IMR-90 (cell line): ENCODE results near the gene PIPOX. TPM values are rescaled to one million over a fixed set of nuclear protein-coding genes. Genes with fewer than 3 reads are reported as not detected.

Experiments
- ATAC-seq: fragments of 200-7000 bp; cut with Tn5 transposase; 2 replicates; pipeline ENCODE4 v1.9.1; 2020; ENCODE audit warnings: low read depth, mild to moderate bottlenecking, moderate library complexity
- BruUV-seq: library from RNA; stranded (reverse); fragments of 400-500 nt; replicated peaks from 2 replicates; lab custom pipeline; 2021; lab: Mats Ljungman, UMichigan
- CTCF ChIA-PET: fragments of 300-600 bp; formaldehyde crosslinking; extraction: SDS; loops from one replicate; lab custom pipeline; 2021; ENCODE audit warnings: antibody characterized with exemption; lab: Yijun Ruan, JAX
- POLR2A ChIA-PET: fragments of 300-600 bp; sonication (Branson Sonifier 250); formaldehyde crosslinking; loops from one replicate; lab custom pipeline; 2022; ENCODE audit warnings: antibody characterized with exemption; ENCODE audit not compliant: unreplicated experiment; lab: Charles Lee
- DNase-seq: peaks from one replicate; pipeline ENCODE4 v3.0.0; 2013
- H2AFZ ChIP-seq: replicated peaks from 2 replicates; pipeline ENCODE3; 2013; ENCODE audit warnings: low read length, mild to moderate bottlenecking; ENCODE audit not compliant: poor library complexity
- H2AK5ac ChIP-seq: 2 replicates; pipeline ENCODE4 v1.6.1; 2013; ENCODE audit warnings: low read depth, low read length, inconsistent platforms
- H2AK9ac ChIP-seq: replicated peaks from 2 replicates; pipeline ENCODE3; 2013; ENCODE audit warnings: mild to moderate bottlenecking, low read depth, low read length, moderate library complexity; ENCODE audit not compliant: poor library complexity
- H2BK120ac ChIP-seq: 2 replicates; pipeline ENCODE4 v1.6.1; 2013; ENCODE audit warnings: low read depth, low read length, inconsistent platforms
- H2BK15ac ChIP-seq: 3 replicates; pipeline ENCODE4 v1.6.1; 2013; ENCODE audit warnings: low read depth, low read length, inconsistent platforms
- H2BK20ac ChIP-seq: 2 replicates; pipeline ENCODE4 v1.6.1; 2013; ENCODE audit warnings: low read depth, mild to moderate bottlenecking, inconsistent platforms, low read length, moderate library complexity
- H2BK5ac ChIP-seq: 2 replicates; pipeline ENCODE4 v1.6.1; 2013; ENCODE audit warnings: mild to moderate bottlenecking, low read depth, low read length, inconsistent platforms; ENCODE audit not compliant: poor library complexity, severe bottlenecking
- H3K14ac ChIP-seq: replicated peaks from 2 replicates; pipeline ENCODE4 v1.6.1; 2013; ENCODE audit warnings: low read depth, low read length, inconsistent platforms
- H3K18ac ChIP-seq: 2 replicates; pipeline ENCODE4 v1.6.1; 2013; ENCODE audit warnings: low read depth, low read length, control low read depth
- H3K23ac ChIP-seq: 2 replicates; pipeline ENCODE4 v1.6.1; 2013; ENCODE audit warnings: low read depth, low read length, inconsistent platforms
- H3K27ac ChIP-seq: 2 replicates; pipeline ENCODE4 v1.5.1; 2013; ENCODE audit warnings: mild to moderate bottlenecking, control low read depth, low read length; ENCODE audit not compliant: insufficient read depth
- H3K27me3 ChIP-seq: 2 replicates; pipeline ENCODE4 v1.6.1; 2013; ENCODE audit warnings: low read length; ENCODE audit not compliant: control insufficient read depth, insufficient read depth
- H3K36me3 ChIP-seq: 2 replicates; pipeline ENCODE4 v1.6.1; 2013; ENCODE audit warnings: low read length, mixed read lengths; ENCODE audit not compliant: control insufficient read depth, insufficient read depth
- H3K4ac ChIP-seq: 2 replicates; pipeline ENCODE4 v1.6.1; 2013; ENCODE audit warnings: low read depth, low read length, inconsistent platforms
- H3K4me1 ChIP-seq: 2 replicates; pipeline ENCODE4 v1.6.1; 2013; ENCODE audit warnings: low read length, mixed read lengths; ENCODE audit not compliant: control insufficient read depth, insufficient read depth
- H3K4me2 ChIP-seq: 2 replicates; pipeline ENCODE4 v1.6.1; 2013; ENCODE audit warnings: low read depth, mild to moderate bottlenecking, control low read depth, low read length, moderate library complexity
- H3K4me3 ChIP-seq: 2 replicates; pipeline ENCODE4 v1.5.1; 2013; ENCODE audit warnings: low read depth, mild to moderate bottlenecking, control low read depth, low read length, moderate library complexity; ENCODE audit not compliant: insufficient read depth
- H3K56ac ChIP-seq: 2 replicates; pipeline ENCODE4 v1.6.1; 2013; ENCODE audit warnings: low read length, inconsistent platforms; ENCODE audit not compliant: insufficient read depth; ENCODE audit errors: extremely low read depth
- H3K79me1 ChIP-seq, 2 experiments: 2 replicates each; pipeline ENCODE4 v1.6.1; 2013; ENCODE audit warnings: low read length in 2 of 2, inconsistent platforms in 1 of 2, low read depth in 1 of 2
- H3K9ac ChIP-seq: 2 replicates; pipeline ENCODE4 v1.6.1; 2013; ENCODE audit warnings: low read depth, low read length, control low read depth
- H3K9me1 ChIP-seq: 2 replicates; pipeline ENCODE4 v1.6.1; 2013; ENCODE audit warnings: low read length, inconsistent platforms; ENCODE audit not compliant: insufficient read depth
- H3K9me3 ChIP-seq: 2 replicates; pipeline ENCODE4 v1.6.1; 2013; ENCODE audit warnings: low read length; ENCODE audit not compliant: control insufficient read depth, insufficient read depth
- H4K20me1 ChIP-seq: 2 replicates; pipeline ENCODE4 v1.6.1; 2013; ENCODE audit warnings: low read length, inconsistent platforms; ENCODE audit not compliant: insufficient read depth
- H4K5ac ChIP-seq: 2 replicates; pipeline ENCODE4 v1.6.1; 2013; ENCODE audit warnings: mild to moderate bottlenecking, low read depth, low read length, control low read depth
- H4K8ac ChIP-seq, 2 experiments: 2 replicates each; pipeline ENCODE4 v1.6.1; 2013; ENCODE audit warnings: low read depth in 2 of 2, low read length in 2 of 2, control low read depth in 1 of 2, inconsistent platforms in 1 of 2
- H4K91ac ChIP-seq: 2 replicates; pipeline ENCODE4 v1.6.1; 2013; ENCODE audit warnings: low read depth, low read length, inconsistent platforms; ENCODE audit not compliant: insufficient read depth
- BHLHE40 ChIP-seq: fragments of 150-350 bp; IDR thresholded peaks from 2 replicates; pipeline ENCODE4 v1.6.1; 2016; ENCODE audit warnings: mild to moderate bottlenecking, low read depth, low read length
- CEBPB ChIP-seq: IDR thresholded peaks from 2 replicates; pipeline ENCODE4 v1.6.1; 2012; ENCODE audit warnings: low read depth, low read length, improper control_type of control experiment
- CHD1 ChIP-seq: IDR thresholded peaks from 2 replicates; pipeline ENCODE4 v1.6.1; 2012; ENCODE audit warnings: low read depth, low read length, improper control_type of control experiment
- FOS ChIP-seq: fragments of 150-350 bp; IDR thresholded peaks from 2 replicates; pipeline ENCODE4 v1.6.1; 2016; ENCODE audit warnings: low read depth, low read length
- MAFK ChIP-seq: IDR thresholded peaks from 2 replicates; pipeline ENCODE4 v1.6.1; 2012; ENCODE audit warnings: low read depth, low read length, improper control_type of control experiment
- MAZ ChIP-seq: IDR thresholded peaks from 2 replicates; pipeline ENCODE4 v1.6.1; 2012; ENCODE audit warnings: low read depth, mild to moderate bottlenecking, low read length, improper control_type of control experiment, moderate library complexity, borderline replicate concordance
- MXI1 ChIP-seq: IDR thresholded peaks from 2 replicates; pipeline ENCODE4 v1.6.1; 2012; ENCODE audit warnings: low read depth, mild to moderate bottlenecking, low read length, moderate library complexity, borderline replicate concordance
- NFE2L2 ChIP-seq: fragments of 150-350 bp; IDR thresholded peaks from 2 replicates; pipeline ENCODE4 v1.6.1; 2016; ENCODE audit warnings: low read depth, mild to moderate bottlenecking, low read length
- POLR2A ChIP-seq: IDR thresholded peaks from 2 replicates; pipeline ENCODE4 v1.6.1; 2012; ENCODE audit warnings: mild to moderate bottlenecking, low read depth, low read length
- RAD21 ChIP-seq: IDR thresholded peaks from 2 replicates; pipeline ENCODE4 v1.6.1; 2012; ENCODE audit warnings: low read length, improper control_type of control experiment
- RCOR1 ChIP-seq: IDR thresholded peaks from 2 replicates; pipeline ENCODE4 v1.6.1; 2012; ENCODE audit warnings: mild to moderate bottlenecking, low read length, improper control_type of control experiment; ENCODE audit not compliant: insufficient replicate concordance
- RFX5 ChIP-seq: IDR thresholded peaks from 2 replicates; pipeline ENCODE4 v1.8.0; 2012; ENCODE audit warnings: low read depth, mild to moderate bottlenecking, low read length, moderate library complexity
- SMC3 ChIP-seq: fragments of 150-350 bp; IDR thresholded peaks from 2 replicates; pipeline ENCODE4 v1.6.1; 2016; ENCODE audit warnings: low read depth, mild to moderate bottlenecking, antibody characterized with exemption, low read length, moderate library complexity
- WGBS, 2 experiments: methylation state at CpG; one replicate each; pipeline versions ENCODE4 v1.1.5 to v1.1.7; 2013; ENCODE audit warnings: missing lambda C conversion rate in 2 of 2; ENCODE audit not compliant: insufficient read length in 1 of 2; ENCODE audit errors: extremely low coverage in 2 of 2; 5-methylcytosine and 5-hydroxymethylcytosine counted together
- dilution Hi-C: fragments of 300-500 bp; cut with HindIII; formaldehyde crosslinking; loops from one replicate; pipeline ENCODE4 v1.14.3; 2018; ENCODE audit warnings: low sequenced_read_pairs; ENCODE audit not compliant: unreplicated experiment
- in situ Hi-C: fragments of 300-500 bp; cut with MboI; formaldehyde crosslinking; loops from 3 replicates; pipeline ENCODE4 v1.14.3; 2019; ENCODE audit warnings: low sequenced_read_pairs, inconsistent platforms, mixed read lengths
- intact Hi-C: fragments of 100-400 bp; cut with micrococcal nuclease; formaldehyde crosslinking; loops from 2 replicates; pipeline ENCODE4 v1.10.0; 2022
- polyA plus RNA-seq, 3 experiments: library from polyadenylated mRNA; depleted of rRNA; stranded (reverse); fragments of >200 nt; gene quantifications; 2 replicates each; pipeline ENCODE4 v1.2.3, GENCODE V29; 2012; ENCODE audit warnings: low replicate concordance in 1 of 3
- total RNA-seq: library from RNA; depleted of rRNA; stranded (reverse); fragments of >200 nt; gene quantifications from 2 replicates; pipeline ENCODE4 v1.2.3, GENCODE V29; 2012
- TF ChIP-seq, protein P1 (sequence below): fragments of 150-350 bp; IDR thresholded peaks from 2 replicates; pipeline ENCODE4 v1.6.1; 2016; ENCODE audit warnings: low read depth, mild to moderate bottlenecking, low read length, moderate library complexity, borderline replicate concordance
- TF ChIP-seq, protein P2 (sequence below): conservative IDR thresholded peaks from 2 replicates; pipeline ENCODE4 v1.5.1; 2012; ENCODE audit warnings: mild to moderate bottlenecking, low read depth, low read length, improper control_type of control experiment
- TF ChIP-seq, protein P3 (sequence below): fragments of 150-350 bp; IDR thresholded peaks from 2 replicates; pipeline ENCODE4 v1.6.1; 2017; ENCODE audit warnings: mild to moderate bottlenecking, antibody characterized with exemption, low read length, low read depth

PIPOX gene
- total and polyA plus RNA-seq, 2 of the 4 experiments (the other 2 are of a cell fraction) = 0.43 to 1.3 TPM

DNA sequence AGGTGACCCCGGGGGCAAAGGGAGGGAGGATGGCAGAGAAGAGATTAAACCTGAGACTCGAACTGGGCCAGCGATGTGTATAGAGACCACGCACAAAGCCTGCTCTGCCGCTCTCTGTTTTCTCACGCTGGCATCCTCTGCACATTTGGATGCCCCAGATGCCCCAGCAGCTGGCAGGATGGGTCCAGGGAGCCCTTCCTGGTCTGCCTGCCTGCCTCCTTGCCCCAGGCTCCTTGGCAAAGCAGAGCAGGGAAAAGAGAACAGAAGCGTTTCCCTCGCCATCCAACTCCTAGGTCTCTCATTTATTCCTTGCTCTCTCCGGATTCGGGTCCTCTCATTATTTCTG, 5.2 kb upstream of the PIPOX start:
- Histone ChIP-seq H3K4ac (no peak overlapping the region), H3K4me1 (no peaks in the 10 kb centered on the region), H3K56ac (no peak overlapping the region), H2BK5ac (no peak overlapping the region), H2BK120ac (no peak overlapping the region), H3K14ac (no peak overlapping the region), H3K27me3 (peaks cover 48% of the 10 kb centered on the region), H3K36me3 (no peaks in the 10 kb centered on the region), H3K9me1 (no peaks in the 10 kb centered on the region), H4K91ac (no peak overlapping the region), H3K4me3 (no peak overlapping the region), H3K9ac (no peak overlapping the region), H3K79me1 (no peaks in the 10 kb centered on the region), H3K9me3 (peaks cover 20% of the 10 kb centered on the region), H4K5ac (no peak overlapping the region), H2AK5ac (no peak overlapping the region), H4K8ac (no peak overlapping the region), H3K27ac (no peak overlapping the region), H2AFZ (no peak overlapping the region), H4K20me1 (no peaks in the 10 kb centered on the region), H2BK15ac (no peak overlapping the region), H2AK9ac (no peak overlapping the region), H3K18ac (no peak overlapping the region), H3K4me2 (no peak overlapping the region), H2BK20ac (no peak overlapping the region), H3K23ac (no peak overlapping the region)
- ChIA-PET CTCF (no interaction called here), POLR2A (no interaction called here)
- in situ Hi-C loops (no loop called here), intact Hi-C loops (no loop called here), dilution Hi-C loops (no loop called here)
- DNase-seq (no peak), ATAC-seq (no peak)
- TF ChIP-seq MAZ (no peak), POLR2A (no peak), RCOR1 (no peak), SMC3 (no peak), RAD21 (no peak), MXI1 (no peak), NFE2L2 (no peak), CHD1 (no peak), CEBPB (no peak), FOS (no peak), RFX5 (no peak), BHLHE40 (no peak), MAFK (no peak)
- TF ChIP-seq, protein P1, sequence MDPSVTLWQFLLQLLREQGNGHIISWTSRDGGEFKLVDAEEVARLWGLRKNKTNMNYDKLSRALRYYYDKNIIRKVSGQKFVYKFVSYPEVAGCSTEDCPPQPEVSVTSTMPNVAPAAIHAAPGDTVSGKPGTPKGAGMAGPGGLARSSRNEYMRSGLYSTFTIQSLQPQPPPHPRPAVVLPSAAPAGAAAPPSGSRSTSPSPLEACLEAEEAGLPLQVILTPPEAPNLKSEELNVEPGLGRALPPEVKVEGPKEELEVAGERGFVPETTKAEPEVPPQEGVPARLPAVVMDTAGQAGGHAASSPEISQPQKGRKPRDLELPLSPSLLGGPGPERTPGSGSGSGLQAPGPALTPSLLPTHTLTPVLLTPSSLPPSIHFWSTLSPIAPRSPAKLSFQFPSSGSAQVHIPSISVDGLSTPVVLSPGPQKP = no peak
- TF ChIP-seq, protein P2, sequence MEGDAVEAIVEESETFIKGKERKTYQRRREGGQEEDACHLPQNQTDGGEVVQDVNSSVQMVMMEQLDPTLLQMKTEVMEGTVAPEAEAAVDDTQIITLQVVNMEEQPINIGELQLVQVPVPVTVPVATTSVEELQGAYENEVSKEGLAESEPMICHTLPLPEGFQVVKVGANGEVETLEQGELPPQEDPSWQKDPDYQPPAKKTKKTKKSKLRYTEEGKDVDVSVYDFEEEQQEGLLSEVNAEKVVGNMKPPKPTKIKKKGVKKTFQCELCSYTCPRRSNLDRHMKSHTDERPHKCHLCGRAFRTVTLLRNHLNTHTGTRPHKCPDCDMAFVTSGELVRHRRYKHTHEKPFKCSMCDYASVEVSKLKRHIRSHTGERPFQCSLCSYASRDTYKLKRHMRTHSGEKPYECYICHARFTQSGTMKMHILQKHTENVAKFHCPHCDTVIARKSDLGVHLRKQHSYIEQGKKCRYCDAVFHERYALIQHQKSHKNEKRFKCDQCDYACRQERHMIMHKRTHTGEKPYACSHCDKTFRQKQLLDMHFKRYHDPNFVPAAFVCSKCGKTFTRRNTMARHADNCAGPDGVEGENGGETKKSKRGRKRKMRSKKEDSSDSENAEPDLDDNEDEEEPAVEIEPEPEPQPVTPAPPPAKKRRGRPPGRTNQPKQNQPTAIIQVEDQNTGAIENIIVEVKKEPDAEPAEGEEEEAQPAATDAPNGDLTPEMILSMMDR = no peak
- TF ChIP-seq, protein P3, sequence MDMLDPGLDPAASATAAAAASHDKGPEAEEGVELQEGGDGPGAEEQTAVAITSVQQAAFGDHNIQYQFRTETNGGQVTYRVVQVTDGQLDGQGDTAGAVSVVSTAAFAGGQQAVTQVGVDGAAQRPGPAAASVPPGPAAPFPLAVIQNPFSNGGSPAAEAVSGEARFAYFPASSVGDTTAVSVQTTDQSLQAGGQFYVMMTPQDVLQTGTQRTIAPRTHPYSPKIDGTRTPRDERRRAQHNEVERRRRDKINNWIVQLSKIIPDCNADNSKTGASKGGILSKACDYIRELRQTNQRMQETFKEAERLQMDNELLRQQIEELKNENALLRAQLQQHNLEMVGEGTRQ = no peak
- 69% methylated on average over 7 of the region's 10 CpGs; no CpG with 5 or more reads in 1 of the 2 experiments for WGBS, 2 experiments
- no TSS peak for BruUV-seq
